Posterior vena cava (tissue), 2 donors: ENCODE measurements around the gene GABPB2. TPM values are rescaled to one million over a fixed set of nuclear protein-coding genes. Genes with fewer than 3 reads are reported as not detected.

Experiments used
- DNase-seq: peaks from one replicate; pipeline ENCODE4 v3.0.0-alpha.2; 2020; ENCODE audit warnings: low spot score
- intact Hi-C, 2 donors: fragments of 100-400 bp; cut with DNase I; formaldehyde crosslinking; loops; one replicate each; pipeline versions ENCODE4 v1.14.1 to v1.14.2; 2022 to 2023
- total RNA-seq, 2 donors: library from RNA; stranded (reverse); fragmentation: NEBNext Ultra II Directional; extraction: Animal tissue kit (Norgen Biotek cat#: 25700); gene quantifications; one replicate each; pipeline ENCODE4 v1.2.1, GENCODE V29; 2021
- donor health status: DM: yes; HTN: yes; CAD: no.
- donor health status: DM: yes; HTN: yes; CAD: no.

The GABPB2 gene
- total RNA-seq, 2 donors from 2014 or later: 14.6 to 18.2 TPM

DNA sequence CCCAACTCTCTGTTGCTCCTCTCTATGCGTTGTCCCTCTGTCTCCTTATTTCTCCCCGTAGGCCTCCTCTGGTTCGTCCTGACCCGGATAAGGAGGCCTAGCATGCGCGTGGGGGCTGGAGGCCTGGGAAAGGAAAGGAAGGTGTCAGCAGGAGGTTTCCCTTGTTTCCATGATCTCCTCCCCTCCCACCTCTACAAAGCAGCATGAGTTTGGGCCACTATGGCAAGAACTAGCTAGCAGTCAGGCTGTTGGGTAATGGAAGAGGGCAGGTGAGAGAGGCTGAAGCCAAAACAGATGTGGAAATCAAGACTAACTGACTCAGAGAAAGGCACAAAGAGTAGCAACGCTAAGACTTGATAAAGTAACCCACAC, 76.6 kb downstream of the GABPB2 start:
- intact Hi-C loops: no loop called here
- DNase-seq: no peak

GRCh38 chr1:151147665-151148064, 77.1 kb downstream of the GABPB2 start:
- DNase-seq: no peak
- intact Hi-C loops: no loop called here

- DNase-seq: peak; percentile 87
- intact Hi-C loops: loop anchor here (5.0 kb wide), 2 partner anchors 54 to 59 kb away; no protein-coding TSS in a partner anchor
These were observed 85.9 kb downstream of the GABPB2 start, which contains the start of gene TNFAIP8L2 for GRCh38 chr1:151156515-151156819. Gene TNFAIP8L2, plus strand, starts transcription at chr1:151156649. Its CDS starts 2,049 bp downstream, at chr1:151158698.

GRCh38 chr1:151157067-151157531, 86.5 kb downstream of the GABPB2 start:
- intact Hi-C loops: loop anchor here (5.0 kb wide), 2 partner anchors 55 to 60 kb away; no protein-coding TSS in a partner anchor

GRCh38 chr1:151158326-151158725, 87.8 kb downstream of the GABPB2 start:
- intact Hi-C loops: loop anchor here (5.0 kb wide), 2 partner anchors 56 to 61 kb away; no protein-coding TSS in a partner anchor
- peak; percentile 68 for DNase-seq

More at GRCh38 chr1:151157067-151157531, 86.5 kb downstream of the GABPB2 start:
- DNase-seq: peak; percentile 69

DNA sequence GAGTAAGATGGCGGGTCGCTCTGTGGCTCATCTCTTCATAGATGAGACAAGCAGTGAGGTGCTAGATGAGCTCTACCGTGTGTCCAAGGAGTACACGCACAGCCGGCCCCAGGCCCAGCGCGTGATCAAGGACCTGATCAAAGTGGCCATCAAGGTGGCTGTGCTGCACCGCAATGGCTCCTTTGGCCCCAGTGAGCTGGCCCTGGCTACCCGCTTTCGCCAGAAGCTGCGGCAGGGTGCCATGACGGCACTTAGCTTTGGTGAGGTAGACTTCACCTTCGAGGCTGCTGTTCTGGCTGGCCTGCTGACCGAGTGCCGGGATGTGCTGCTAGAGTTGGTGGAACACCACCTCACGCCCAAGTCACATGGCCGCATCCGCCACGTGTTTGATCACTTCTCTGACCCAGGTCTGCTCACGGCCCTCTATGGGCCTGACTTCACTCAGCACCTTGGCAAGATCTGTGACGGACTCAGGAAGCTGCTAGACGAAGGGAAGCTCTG, 88.2 kb downstream of the GABPB2 start:
- peak; percentile 74 for DNase-seq
- intact Hi-C loops: loop anchor here (5.0 kb wide), 2 partner anchors 56 to 62 kb away; no protein-coding TSS in a partner anchor

DNA sequence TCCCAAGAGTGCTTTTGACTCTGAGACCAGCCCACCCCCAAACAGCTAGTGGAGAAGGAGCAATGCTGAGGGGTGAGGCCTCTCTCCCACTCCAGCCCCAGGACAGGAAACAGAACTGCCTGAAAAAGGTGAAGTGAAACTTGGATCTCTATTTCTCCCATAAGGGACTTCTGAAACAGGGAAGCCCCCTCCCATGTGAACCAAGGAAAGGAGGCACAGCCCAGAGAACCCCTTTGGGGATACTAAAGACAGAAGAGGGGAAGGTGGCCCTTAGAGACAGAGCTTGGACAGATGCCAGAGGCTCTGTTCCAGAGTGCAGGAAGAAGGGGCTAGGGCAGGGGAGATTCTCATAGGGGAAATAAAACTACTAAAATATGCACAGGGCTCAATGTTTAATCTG, 88.8 kb downstream of the GABPB2 start:
- intact Hi-C loops: loop anchor here (5.0 kb wide), 2 partner anchors 57 to 62 kb away; no protein-coding TSS in a partner anchor
- peak; percentile 28 for DNase-seq

GRCh38 chr1:151164732-151165280, 94.2 kb downstream of the GABPB2 start:
- DNase-seq: no peak

DNA sequence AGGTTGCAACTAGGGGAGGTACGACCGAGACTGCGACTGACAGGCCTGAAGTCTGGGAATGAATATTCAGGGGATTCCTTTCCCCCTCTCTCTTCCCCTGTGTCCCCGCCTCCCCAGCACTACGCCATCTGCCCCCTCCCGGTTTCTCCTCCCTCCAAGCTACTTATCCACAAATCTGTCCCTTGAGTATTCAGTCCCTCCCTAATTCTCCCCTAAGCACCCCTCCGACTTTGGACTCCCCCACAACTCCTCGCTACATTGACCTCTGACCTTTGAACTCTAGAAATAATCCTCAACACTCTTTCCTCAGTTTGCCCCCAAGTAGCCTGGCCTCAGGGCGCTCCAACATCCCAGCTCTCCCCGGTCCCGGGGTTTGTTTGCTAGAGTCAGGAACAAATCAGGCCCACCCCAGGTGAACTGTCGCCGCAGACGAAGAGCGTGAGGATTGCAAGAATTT, 94.7 kb downstream of the GABPB2 start:
- intact Hi-C loops: no loop called here
- peak; percentile 84 for DNase-seq

More at GRCh38 chr1:151164732-151165280, 94.2 kb downstream of the GABPB2 start:
- intact Hi-C loops: no loop called here

GRCh38 chr1:151165738-151166504, 95.4 kb downstream of the GABPB2 start, which contains the start of the genes LYSMD1 and SCNM1:
Gene LYSMD1, minus strand, starts transcription at chr1:151165902. Its CDS starts 644 bp downstream, at chr1:151165258.
Gene SCNM1, plus strand, starts transcription at chr1:151166144. Its CDS starts 9 bp downstream, at chr1:151166153.
- intact Hi-C loops: no loop called here
- peak; percentile 99 for DNase-seq

DNA sequence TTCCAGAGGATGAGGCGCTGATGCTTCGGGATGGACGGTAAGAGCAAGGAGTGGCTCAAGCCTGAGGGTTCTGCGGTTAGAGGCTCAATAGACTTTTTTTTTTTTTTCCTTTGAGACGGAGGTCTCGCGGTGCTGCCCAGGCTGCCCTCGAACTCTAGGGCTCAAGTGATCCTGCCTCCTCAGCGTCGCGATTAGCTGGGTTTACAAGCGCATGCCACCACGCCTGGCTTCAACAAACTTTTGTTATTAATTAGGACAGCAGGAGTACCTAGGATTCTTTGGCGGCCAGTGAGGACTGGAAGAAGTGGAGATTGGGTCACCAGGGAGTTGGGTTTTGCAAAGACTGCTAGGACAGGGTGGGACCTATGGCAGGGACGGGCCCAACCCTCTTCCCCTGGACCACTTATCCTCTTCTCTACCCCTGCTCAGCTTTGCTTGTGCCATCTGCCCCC, 96.0 kb downstream of the GABPB2 start:
- no peak for DNase-seq
- intact Hi-C loops: no loop called here

GRCh38 chr1:151167116-151167515, 96.6 kb downstream of the GABPB2 start:
- intact Hi-C loops: no loop called here

GRCh38 chr1:151171190-151171589, 100.6 kb downstream of the GABPB2 start:
- intact Hi-C loops: no loop called here
- DNase-seq: no peak

More at GRCh38 chr1:151167116-151167515, 96.6 kb downstream of the GABPB2 start:
- DNase-seq: no peak

Other genes starting within 250 kb of the GABPB2 start
- gene ARNT, start 194.2 kb upstream of the GABPB2 start, total RNA-seq: 10 to 100 TPM; 47.3 to 51.2 TPM
- gene CTXND2, start 183.6 kb upstream of the GABPB2 start, total RNA-seq: not detected
- 10 to 100 TPM; 26.4 to 26.8 TPM for gene SETDB1, start 144.4 kb upstream of the GABPB2 start, total RNA-seq
- gene CERS2, start 95.9 kb upstream of the GABPB2 start, total RNA-seq: 100 to 1,000 TPM; 112 to 133 TPM
- under 1 TPM in 1 of 2 donors, not detected in 1; 0.19 TPM for gene ANXA9, start 88.5 kb upstream of the GABPB2 start, total RNA-seq
- gene MINDY1, start 63.9 kb upstream of the GABPB2 start, total RNA-seq: 10 to 100 TPM; 17.3 to 17.8 TPM
- 10 to 100 TPM; 15.5 to 17.4 TPM for gene PRUNE1, start 62.3 kb upstream of the GABPB2 start, total RNA-seq
- gene BNIPL, start 34.2 kb upstream of the GABPB2 start, total RNA-seq: under 1 TPM; 0.33 to 0.93 TPM
- 1 to 10 TPM; 3.3 to 4.6 TPM for gene C1orf56, start 23.0 kb upstream of the GABPB2 start, total RNA-seq
- 10 to 100 TPM; 65.7 to 68.2 TPM for gene CDC42SE1, start 11.1 kb upstream of the GABPB2 start, total RNA-seq
- gene MLLT11, start 10.4 kb upstream of the GABPB2 start, total RNA-seq: 1 to 10 TPM; 2.0 to 3.2 TPM
- gene SEMA6C, start 75.9 kb downstream of the GABPB2 start, total RNA-seq: 10 to 100 TPM in 1 of 2 donors, 1 to 10 TPM in 1; 6.9 to 10.1 TPM
- 1 to 10 TPM; 3.0 to 4.2 TPM for gene TNFAIP8L2, start 85.9 kb downstream of the GABPB2 start, total RNA-seq
- 1 to 10 TPM; 6.6 to 7.0 TPM for gene LYSMD1, start 95.1 kb downstream of the GABPB2 start, total RNA-seq
- 10 to 100 TPM; 26.5 to 27.0 TPM for gene SCNM1, start 95.4 kb downstream of the GABPB2 start, total RNA-seq
- gene TMOD4, start 105.2 kb downstream of the GABPB2 start, total RNA-seq: under 1 TPM in 1 of 2 donors, not detected in 1; 0.88 TPM
- 10 to 100 TPM; 28.4 to 38.5 TPM for gene VPS72, start 119.4 kb downstream of the GABPB2 start, total RNA-seq
- 10 to 100 TPM; 39.1 to 41.9 TPM for gene PIP5K1A, start 127.8 kb downstream of the GABPB2 start, total RNA-seq
- 100 to 1,000 TPM; 131 to 139 TPM for gene PSMD4, start 184.0 kb downstream of the GABPB2 start, total RNA-seq
- 10 to 100 TPM; 16.7 to 17.1 TPM for gene ZNF687, start 211.5 kb downstream of the GABPB2 start, total RNA-seq